Stimulated activated CD8-positive, alpha-beta memory T cell treated with anti-CD3 and anti-CD28 coated beads, Interleukin-2, amount 100 ng/mL, for 48 hours (primary cell): ENCODE data around the gene CHMP5.
"Not testable (repeated sequence)": the region's sequence is repeated elsewhere in the genome, so short reads cannot be mapped to it uniquely, and the experiment has no call there.

Source experiments
- DNase-seq, 2 donors: peaks; one replicate each; pipeline ENCODE4 v3.0.0-alpha.2; 2020; ENCODE audit warnings: low read depth in 2 of 2

CHMP5 gene

GRCh38 chr9:33277484-33277883, 12.6 kb downstream of the CHMP5 start:
- DNase-seq: no peak

DNA sequence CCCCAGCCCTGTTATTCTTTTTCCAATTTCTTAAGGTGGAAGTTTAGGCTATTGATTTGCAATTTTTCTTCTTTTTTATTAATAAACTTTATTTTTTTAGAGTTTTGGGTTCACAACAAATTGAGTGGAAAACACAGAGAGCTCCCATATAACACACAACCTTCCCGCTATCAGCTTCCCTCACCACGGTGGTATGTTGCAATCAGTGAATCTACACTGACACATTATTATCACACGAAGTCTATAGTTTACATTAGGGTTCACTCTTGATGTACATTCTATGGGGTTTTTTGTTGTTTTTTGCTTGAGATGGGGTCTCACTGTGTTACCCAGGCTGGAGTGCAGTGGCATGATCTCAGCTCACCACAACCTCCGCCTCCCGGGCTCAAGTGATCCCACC, 20.7 kb downstream of the CHMP5 start:
- no peak for DNase-seq

GRCh38 chr9:33287087-33287490, 22.2 kb downstream of the CHMP5 start:
- DNase-seq: no peak

DNA sequence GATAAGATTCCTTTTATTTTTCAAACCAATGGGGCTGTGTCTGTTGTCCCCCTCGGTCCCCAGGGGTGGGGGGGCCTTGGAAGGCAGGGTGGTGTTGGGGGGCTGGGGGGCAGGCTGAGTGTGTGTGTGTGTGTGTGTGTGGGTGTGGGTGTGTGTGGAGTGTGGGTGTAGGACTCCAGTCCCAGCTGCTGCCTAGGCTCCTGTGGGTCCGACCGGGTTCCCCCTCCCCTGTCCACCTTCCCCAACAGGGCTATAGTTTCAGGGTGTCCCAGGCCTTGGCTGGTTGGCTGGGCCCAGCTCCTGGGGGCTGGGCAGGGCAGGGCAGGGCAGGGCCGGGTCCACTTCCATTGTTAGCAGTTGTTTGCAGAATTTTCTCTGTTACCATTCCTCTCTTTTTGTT, 23.4 kb downstream of the CHMP5 start:
- no peak for DNase-seq

DNA sequence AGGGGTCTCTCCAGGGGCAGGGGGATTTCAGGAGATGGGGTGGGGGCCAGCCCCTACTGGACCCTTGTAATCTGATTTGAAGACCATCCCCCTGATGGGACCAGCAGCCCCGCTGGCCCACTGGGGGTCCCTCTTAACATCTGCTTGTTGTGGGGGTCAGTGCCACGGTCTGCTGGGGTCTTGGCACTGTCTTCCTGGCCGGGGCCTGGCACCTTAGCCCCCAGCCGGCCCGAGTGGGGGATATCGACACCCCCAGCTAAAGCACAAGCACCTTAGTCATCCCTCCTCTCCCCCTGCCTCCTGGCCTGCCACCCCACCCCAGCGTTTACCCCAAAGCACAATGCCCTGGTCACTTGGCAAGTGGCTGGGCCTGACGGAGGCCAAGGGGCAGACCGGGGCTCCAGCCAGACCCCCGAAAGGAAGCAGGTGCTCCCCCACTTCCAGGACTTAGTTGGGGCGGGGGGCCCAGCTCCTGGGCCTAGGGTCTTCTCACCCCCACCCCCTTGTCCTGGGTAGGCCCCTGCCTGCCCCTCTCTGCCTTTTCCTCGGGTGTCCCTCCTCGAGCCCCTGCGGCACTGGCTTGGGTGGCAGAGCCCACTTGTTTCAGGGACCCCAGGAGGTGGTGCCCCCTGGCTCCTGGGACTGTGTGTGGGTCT, 24.1 kb downstream of the CHMP5 start:
- DNase-seq: no peak

- DNase-seq: no peak
These were observed 24.6 kb downstream of the CHMP5 start for GRCh38 chr9:33289496-33289895.

DNA sequence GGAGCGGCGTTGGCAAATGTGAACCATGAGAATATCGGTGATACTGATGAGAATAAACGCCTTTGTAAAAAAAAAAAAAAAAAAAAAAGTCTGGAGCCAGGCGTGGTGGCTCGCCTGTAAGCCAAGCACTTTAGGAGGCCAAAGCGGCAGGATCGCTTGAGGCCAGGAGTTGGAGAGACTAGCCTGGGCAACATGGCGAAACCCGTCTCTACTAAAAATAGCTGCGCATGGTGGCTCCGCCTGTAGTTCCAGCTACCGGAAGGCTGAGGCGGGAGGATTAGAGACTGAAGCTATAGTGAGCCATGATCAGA, 25.0 kb downstream of the CHMP5 start:
- DNase-seq: no peak

DNA sequence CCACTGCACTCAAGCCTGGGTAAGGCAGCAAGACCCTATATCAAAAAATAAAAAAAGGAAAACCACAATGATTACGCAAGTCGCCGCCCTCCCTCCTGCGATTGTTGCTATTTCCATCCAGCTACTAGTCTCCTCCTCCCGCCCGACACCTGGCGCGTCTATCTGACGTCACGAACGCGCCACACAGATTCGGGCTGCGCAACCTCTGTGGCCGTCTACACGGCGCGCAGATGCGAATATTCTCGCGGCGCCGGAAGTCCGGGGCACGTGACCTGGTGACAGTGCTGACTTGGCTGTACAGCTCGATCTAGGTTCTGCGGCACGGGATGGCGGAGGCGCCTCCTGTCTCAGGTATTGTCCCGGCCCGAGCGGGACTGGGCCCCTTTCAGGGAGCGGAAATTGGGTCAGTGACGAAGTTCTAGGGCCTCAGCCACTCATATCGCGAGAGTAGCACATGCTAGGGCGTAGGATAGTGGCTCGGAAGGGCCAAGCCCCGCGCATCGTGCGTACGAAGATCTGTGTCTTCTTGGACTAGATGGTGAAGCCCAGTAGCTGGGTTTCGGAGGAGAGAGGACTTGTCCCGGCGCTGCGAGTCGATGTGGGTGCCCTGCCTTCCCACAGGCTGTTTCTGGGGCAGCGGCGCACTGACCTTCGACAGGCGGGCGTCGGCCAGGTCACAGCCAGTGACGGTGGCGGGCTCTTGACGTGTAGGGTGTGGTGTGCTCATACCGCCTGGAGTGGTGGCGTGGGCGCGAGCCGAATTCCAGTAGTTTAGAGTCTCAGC, 25.6 kb downstream of the CHMP5 start, which contains the start of gene NFX1:
Gene NFX1 (plus strand): TSS at position 270 of the 784 bp plus-strand sequence. CDS start 57 bp downstream, at position 327.
- peak; percentile 93 to 97 for DNase-seq

- no peak for DNase-seq
These were observed 26.2 kb downstream of the CHMP5 start for GRCh38 chr9:33291031-33291397.

GRCh38 chr9:33291901-33292300, 27.1 kb downstream of the CHMP5 start:
- DNase-seq: no peak

DNA sequence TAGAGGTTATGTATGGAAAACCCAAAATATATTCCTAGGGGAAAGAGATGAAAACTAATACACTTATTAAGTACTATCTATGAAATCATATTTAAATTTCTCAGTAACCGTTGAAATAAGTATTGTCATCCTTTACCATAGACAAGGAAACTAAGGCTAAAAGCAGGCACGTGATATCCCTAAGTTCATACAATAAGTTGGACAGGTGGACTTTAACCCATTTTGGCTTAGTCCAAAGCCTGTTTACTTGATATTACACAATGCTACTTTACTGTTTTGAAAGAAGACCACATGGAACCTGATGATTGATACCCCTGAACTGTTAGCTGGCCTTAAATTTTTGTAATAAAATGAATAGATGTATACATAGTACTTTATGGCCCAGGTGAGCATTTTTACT, 28.9 kb downstream of the CHMP5 start:
- no peak for DNase-seq

DNA sequence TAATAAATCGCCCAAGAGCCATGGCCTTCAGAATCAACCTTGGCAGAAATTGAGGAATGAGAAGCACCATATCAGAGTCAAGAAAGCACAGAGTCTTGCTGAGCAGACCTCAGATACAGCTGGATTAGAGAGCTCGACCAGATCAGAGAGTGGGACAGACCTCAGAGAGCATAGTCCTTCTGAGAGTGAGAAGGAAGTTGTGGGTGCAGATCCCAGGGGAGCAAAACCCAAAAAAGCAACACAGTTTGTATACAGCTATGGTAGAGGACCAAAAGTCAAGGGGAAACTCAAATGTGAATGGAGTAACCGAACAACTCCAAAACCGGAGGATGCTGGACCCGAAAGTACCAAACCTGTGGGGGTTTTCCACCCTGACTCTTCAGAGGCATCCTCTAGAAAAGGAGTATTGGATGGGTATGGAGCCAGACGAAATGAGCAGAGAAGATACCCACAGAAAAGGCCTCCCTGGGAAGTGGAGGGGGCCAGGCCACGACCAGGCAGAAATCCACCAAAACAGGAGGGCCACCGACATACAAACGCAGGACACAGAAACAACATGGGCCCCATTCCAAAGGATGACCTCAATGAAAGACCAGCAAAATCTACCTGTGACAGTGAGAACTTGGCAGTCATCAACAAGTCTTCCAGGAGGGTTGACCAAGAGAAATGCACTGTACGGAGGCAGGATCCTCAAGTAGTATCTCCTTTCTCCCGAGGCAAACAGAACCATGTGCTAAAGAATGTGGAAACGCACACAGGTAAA, 30.0 kb downstream of the CHMP5 start:
- DNase-seq: no peak

GRCh38 chr9:33295571-33295970, 30.7 kb downstream of the CHMP5 start:
- DNase-seq: no peak

- DNase-seq: no peak
These were observed 32.6 kb downstream of the CHMP5 start for GRCh38 chr9:33297432-33297831.

GRCh38 chr9:33300546-33300945, 35.7 kb downstream of the CHMP5 start:
- DNase-seq: no peak

DNA sequence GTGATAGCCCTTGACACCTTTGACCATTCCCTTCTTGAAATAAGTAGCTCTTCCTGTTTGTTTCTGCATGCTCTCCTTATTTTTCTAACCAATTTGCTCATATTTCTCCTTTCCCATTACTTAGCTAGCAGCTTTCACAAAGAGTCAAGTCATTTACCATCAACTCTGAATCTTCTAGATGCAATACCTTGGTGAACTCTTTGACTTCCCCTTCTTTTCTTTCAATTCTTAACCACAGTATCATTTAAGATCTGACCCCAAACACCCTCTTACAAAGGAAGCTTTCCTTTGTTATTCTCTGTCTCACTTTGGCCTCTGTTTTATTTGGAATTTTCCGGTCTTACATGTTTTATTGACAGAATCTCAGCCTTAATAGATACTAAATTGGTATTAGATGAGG, 39.5 kb downstream of the CHMP5 start:
- DNase-seq: no peak

GRCh38 chr9:33306037-33306436, 41.2 kb downstream of the CHMP5 start:
- no peak for DNase-seq

GRCh38 chr9:33307067-33307466, 42.2 kb downstream of the CHMP5 start:
- no peak for DNase-seq

- no peak for DNase-seq
These were observed 45.1 kb downstream of the CHMP5 start for GRCh38 chr9:33309903-33310302.

DNA sequence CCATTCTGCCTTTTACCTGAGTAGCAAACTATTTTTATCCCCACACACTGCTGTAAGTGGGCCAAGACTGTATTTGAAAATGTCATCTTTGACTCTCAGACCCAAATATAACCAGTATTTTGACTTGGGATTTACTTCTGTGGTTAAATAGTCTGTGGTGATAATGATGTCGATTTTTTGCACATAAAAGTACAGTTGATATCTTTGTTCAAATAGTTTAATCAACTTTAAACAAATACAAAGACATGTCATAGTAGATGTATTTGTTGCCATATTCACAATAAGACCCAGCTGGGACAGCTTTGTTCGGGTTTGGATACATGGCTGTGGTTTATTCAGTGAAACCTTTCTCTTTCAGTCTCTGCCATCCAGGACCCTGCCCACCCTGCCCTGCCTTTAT, 45.9 kb downstream of the CHMP5 start:
- no peak for DNase-seq

- DNase-seq: no peak
These were observed 47.1 kb downstream of the CHMP5 start for GRCh38 chr9:33311953-33312352.

GRCh38 chr9:33315371-33315770, 50.5 kb downstream of the CHMP5 start:
- no peak for DNase-seq

DNA sequence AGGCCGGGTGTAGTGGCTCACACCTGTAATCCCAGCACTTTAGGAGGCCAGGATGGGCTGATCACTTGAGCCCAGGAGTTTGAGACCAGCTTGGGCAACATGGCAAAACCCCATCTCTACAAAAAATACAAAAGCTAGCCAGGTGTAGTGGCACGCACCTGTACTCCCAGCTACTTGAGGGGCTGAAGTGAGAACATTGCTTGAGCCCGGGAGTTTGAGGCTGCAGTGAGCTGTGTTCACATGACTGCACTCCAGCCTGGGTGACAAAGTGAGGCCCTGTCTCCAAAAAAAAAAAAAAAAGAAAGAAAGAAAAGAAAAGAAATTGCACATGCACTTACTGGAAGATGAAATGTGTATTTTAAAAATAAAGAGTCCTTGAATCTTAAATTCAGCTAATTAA, 52.3 kb downstream of the CHMP5 start:
- not testable (repeated sequence) for DNase-seq
